HUES64 (cell line): ENCODE measurements around the gene NACC2.
"Not testable (repeated sequence)": the region's sequence is repeated elsewhere in the genome, so short reads cannot be mapped to it uniquely, and the experiment has no call there.

ENCODE experiments used
- H3K27ac ChIP-seq: 2 replicates; pipeline ENCODE4 v1.7.0; 2013; ENCODE audit warnings: low read depth, low read length, inconsistent platforms
- H3K27me3 ChIP-seq: 2 replicates; pipeline ENCODE4 v1.6.1; 2013; ENCODE audit warnings: mild to moderate bottlenecking, low read length; ENCODE audit not compliant: insufficient read depth
- H3K36me3 ChIP-seq: 2 replicates; pipeline ENCODE4 v1.6.1; 2013; ENCODE audit warnings: mild to moderate bottlenecking, low read length; ENCODE audit not compliant: insufficient read depth
- H3K4me1 ChIP-seq: 2 replicates; pipeline ENCODE4 v1.6.1; 2013; ENCODE audit warnings: mild to moderate bottlenecking, low read length, moderate library complexity; ENCODE audit not compliant: insufficient read depth
- H3K4me3 ChIP-seq: 2 replicates; pipeline ENCODE4 v1.5.1; 2013; ENCODE audit warnings: mild to moderate bottlenecking, low read length, moderate library complexity
- H3K9ac ChIP-seq: 2 replicates; pipeline ENCODE4 v1.6.1; 2013; ENCODE audit warnings: mild to moderate bottlenecking, low read depth, low read length
- H3K9me3 ChIP-seq: 2 replicates; pipeline ENCODE4 v1.6.1; 2013; ENCODE audit warnings: low read depth, low read length; ENCODE audit not compliant: insufficient read depth
- WGBS: fragments of 150-250, 120-280 bp; methylation state at CpG from one replicate; pipeline ENCODE4 v1.1.7; 2013; ENCODE audit warnings: missing lambda C conversion rate; 5-methylcytosine and 5-hydroxymethylcytosine counted together

NACC2 gene

DNA sequence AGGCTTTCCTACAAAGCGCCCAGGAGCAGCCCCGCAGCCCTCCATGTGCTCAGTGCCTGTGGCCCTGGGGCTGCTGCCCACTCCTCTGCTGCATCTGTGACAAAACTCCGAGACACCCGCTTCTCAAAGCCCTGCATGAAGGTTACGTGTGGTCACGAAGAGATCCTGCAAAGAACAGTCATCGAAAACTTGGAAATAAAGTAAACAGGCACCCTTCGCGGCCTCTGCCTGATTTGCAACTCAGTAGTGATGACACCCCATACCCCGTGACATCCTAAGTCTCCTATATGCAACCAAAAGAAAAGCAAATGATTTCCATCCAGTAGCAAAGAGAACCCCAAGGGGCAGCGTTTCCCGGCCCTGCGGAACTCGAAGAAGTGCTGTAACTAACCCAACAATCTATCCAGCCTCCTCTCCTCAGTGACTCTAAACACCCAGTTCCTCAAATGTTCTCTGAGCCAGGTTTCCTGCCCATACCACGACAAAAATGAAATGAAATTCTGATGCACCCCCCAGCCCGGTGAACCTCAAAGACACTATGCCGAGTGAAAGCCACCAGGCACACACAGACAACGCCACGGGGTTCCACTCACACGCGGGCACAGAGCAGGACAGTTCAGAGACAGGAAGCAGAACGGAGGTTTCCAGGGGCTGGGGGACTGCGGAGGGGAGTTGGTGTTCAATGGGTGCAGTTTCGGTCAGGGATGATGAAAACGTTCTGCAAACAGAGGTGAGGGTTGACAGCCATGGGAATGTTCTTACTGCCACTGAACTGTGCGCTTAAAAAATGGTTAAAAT lies 19.0 kb downstream of the NACC2 start:
- Histone ChIP-seq H3K4me1 (no peaks in the 10 kb centered on the region), H3K9me3 (no peaks in the 10 kb centered on the region), H3K4me3 (no peak overlapping the region), H3K27ac (no peak overlapping the region), H3K27me3 (no peaks in the 10 kb centered on the region), H3K36me3 (no peaks in the 10 kb centered on the region), H3K9ac (no peak overlapping the region)
- WGBS: 93% methylated on average over 26 of the region's 26 CpGs

DNA sequence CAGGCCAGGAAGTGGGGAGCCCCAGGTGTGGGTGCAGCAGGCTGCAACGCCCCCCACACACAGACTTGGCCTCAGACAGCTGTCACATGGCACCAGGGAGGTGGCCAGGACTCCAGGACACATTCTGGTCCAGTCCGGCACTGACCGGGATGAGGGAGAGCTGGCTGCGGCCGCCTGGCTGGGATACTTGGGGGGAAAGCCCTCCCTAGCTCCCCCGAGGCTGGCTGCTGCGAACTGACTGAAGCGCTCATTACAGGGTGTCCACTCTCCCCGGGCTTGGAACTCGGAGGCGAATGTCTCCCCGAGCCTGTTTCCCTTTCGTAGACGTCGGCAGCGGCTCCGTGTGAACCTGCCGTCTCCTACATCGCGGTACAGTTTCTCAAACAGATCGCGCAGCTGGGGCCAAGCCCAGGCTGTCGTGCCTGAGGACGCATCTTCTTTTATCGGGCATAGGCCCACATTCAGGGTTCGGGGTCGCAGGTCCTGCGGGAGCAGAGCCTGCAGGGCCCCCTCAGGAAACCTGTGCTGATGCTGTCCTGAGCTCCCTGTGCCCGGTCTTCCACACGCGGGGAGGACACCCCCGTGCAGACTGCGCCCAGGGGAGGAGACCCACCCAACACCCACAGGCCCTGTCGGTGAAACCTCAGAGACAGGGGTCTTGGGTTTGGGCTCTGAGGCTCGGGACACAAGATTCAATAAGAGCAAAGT lies 19.8 kb downstream of the NACC2 start:
- Histone ChIP-seq H3K27ac (no peak overlapping the region), H3K36me3 (no peaks in the 10 kb centered on the region), H3K9me3 (no peaks in the 10 kb centered on the region), H3K4me3 (no peak overlapping the region), H3K4me1 (no peaks in the 10 kb centered on the region), H3K9ac (no peak overlapping the region), H3K27me3 (no peaks in the 10 kb centered on the region)
- 93% methylated on average over 35 of the region's 35 CpGs for WGBS

DNA sequence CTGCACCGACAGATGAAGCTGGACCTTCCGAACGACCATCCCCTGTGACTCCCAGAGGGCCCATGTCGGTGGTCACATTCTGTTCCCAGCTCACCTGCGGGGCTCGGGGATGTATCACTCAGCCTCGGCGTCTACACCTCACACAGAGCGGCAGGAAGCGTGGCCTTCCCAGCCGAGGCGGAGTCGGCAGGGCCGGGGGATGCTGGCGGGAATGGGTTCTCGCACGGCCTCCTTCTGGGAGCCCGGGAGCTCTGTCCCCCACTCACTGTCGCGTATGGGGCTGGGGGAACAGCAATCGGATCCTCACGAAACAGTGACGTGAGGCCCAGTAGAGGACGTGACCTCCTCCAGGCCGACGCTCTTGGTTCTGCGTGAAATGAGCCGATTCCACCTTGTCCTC lies 20.4 kb downstream of the NACC2 start:
- Histone ChIP-seq H3K4me3 (no peak overlapping the region), H3K4me1 (no peaks in the 10 kb centered on the region), H3K27me3 (no peaks in the 10 kb centered on the region), H3K36me3 (no peaks in the 10 kb centered on the region), H3K9me3 (no peaks in the 10 kb centered on the region), H3K27ac (no peak overlapping the region), H3K9ac (no peak overlapping the region)
- WGBS: 91% methylated on average over 28 of the region's 28 CpGs

DNA sequence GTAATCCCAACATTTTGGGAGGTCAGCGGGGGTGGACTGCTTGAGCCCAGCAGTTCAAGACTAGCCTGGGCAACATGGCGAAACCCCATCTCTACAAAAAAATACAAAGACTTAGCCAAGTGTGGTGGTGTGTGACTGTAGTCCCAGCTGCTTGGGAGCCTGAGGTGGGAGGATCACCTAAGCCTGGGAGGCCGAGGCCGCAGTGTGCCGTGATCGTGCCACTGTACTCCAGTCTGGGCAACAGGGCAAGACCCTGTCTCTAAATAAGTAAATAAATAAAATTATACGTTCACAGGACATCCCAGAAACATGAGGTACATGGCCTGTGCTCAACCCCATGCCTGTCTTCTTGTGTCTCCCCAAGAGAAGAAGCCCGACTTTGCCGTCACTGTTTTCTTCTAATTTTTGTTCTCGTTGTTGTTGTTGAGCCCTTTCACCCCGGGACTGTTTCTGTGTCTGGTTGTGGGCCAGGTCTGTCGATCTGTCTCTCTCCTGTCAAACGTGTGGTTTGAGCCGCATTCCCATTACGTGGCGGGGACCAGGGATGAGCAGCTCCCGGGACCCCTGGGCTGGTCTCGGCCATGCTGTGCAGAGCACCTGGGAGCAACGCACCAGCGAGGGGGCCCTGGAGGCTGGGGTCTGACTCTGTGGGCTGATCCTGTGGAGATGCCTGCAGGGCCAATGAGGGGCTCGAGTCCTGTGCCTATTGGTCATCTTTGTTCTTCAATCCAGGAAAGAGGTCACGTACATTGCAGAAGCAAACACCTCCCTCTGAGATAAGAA lies 32.2 kb downstream of the NACC2 start:
- H3K9ac ChIP-seq: no peak overlapping the region
- 90% methylated on average over 22 of the region's 22 CpGs for WGBS
- H3K36me3 ChIP-seq: no peaks in the 10 kb centered on the region
- H3K27me3 ChIP-seq: no peaks in the 10 kb centered on the region
- peaks cover 3% of the 10 kb centered on the region; the same call in 1 of the 2 replicates for H3K4me1 ChIP-seq
- no peak overlapping the region for H3K4me3 ChIP-seq
- no peak overlapping the region for H3K27ac ChIP-seq
- H3K9me3 ChIP-seq: no peaks in the 10 kb centered on the region

DNA sequence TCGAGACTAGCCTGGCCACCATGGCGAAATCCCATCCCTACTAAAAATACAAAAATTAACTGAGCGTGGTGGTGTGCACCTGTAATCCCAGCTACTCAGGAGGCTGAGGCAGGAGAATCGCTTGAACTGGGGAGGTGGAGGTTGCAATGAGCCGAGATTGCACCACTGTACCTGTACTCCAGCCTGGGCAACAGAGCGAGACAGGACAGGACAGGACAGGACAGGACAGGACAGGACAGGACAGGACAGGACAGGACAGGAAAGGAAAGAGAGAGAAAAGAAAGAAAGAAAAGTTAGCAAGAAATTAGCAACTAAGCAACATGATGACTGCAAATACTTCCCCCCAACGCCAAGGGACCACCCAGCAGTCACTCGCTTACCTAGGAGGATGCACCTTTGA lies 33.2 kb downstream of the NACC2 start:
- H3K4me1 ChIP-seq, H3K27me3 ChIP-seq, H3K36me3 ChIP-seq, H3K27ac ChIP-seq, H3K9ac ChIP-seq, H3K9me3 ChIP-seq, H3K4me3 ChIP-seq: not testable (repeated sequence)
- 95% methylated on average over 8 of the region's 8 CpGs for WGBS

DNA sequence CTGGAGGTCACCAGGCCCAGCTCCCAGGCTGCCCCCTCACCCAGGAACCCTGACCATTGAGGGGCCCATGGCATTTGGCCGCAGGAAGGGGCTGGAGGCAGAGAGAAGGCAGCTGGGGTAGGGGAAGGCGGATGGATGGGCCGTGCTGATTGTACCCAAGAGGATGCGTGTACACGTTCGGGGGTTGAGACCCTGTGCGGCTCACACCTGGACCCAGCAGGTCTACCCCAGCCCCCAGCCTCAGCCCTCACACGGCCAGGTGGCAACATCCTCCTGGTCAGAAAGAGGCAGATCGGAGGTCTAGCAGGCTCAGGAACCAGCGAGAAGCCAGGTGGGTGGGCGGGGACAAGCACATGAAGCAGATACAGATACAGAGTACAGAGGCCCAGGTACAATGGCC lies 33.7 kb downstream of the NACC2 start:
- H3K36me3 ChIP-seq: no peaks in the 10 kb centered on the region

DNA sequence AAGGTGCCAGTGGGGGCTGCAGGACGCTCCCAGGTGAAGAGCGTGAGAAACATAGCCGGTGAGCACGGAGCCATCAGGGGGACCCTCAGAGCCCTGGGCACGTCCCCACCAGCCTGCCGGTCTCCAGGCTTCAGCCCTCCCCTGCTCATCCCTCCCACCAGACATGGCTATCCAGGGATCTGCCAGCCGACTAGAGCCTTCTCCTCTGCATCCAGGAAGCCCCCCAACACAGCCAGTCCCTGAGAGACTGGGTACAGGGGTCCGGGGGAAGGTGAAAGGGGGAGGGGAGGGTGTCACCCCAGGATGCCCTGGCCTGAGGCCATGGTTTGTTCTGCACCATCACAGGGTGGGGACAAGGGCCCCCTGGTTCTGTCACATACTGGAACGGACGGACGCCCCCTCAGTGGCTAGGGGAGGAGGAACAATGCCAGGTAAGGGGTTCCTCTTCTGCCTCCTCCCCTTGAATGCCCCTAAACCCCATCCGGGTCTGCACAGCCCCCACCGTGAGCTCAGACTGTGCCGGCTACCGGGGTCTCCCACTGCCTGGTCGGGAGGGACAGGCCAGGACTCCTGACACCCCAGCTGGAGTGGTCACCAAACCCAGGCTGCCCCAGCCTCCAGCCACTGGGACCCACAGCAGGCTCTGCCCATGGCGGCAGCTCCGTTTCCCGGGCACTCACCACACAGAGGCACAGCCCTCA lies 34.3 kb downstream of the NACC2 start:
- Histone ChIP-seq H3K27me3 (no peaks in the 10 kb centered on the region), H3K9me3 (no peaks in the 10 kb centered on the region), H3K4me3 (no peak overlapping the region), H3K36me3 (no peaks in the 10 kb centered on the region), H3K9ac (no peak overlapping the region), H3K27ac (no peak overlapping the region), H3K4me1 (peaks cover 10% of the 10 kb centered on the region)
- 90% methylated on average over 19 of the region's 19 CpGs for WGBS

More for the DNA sequence above, 33.7 kb downstream of the NACC2 start:
- Histone ChIP-seq H3K27ac (no peak overlapping the region), H3K4me3 (no peak overlapping the region), H3K9me3 (no peaks in the 10 kb centered on the region), H3K4me1 (peaks cover 10% of the 10 kb centered on the region; the same call in 1 of the 2 replicates), H3K9ac (no peak overlapping the region), H3K27me3 (no peaks in the 10 kb centered on the region)
- WGBS: 94% methylated on average over 11 of the region's 11 CpGs

DNA sequence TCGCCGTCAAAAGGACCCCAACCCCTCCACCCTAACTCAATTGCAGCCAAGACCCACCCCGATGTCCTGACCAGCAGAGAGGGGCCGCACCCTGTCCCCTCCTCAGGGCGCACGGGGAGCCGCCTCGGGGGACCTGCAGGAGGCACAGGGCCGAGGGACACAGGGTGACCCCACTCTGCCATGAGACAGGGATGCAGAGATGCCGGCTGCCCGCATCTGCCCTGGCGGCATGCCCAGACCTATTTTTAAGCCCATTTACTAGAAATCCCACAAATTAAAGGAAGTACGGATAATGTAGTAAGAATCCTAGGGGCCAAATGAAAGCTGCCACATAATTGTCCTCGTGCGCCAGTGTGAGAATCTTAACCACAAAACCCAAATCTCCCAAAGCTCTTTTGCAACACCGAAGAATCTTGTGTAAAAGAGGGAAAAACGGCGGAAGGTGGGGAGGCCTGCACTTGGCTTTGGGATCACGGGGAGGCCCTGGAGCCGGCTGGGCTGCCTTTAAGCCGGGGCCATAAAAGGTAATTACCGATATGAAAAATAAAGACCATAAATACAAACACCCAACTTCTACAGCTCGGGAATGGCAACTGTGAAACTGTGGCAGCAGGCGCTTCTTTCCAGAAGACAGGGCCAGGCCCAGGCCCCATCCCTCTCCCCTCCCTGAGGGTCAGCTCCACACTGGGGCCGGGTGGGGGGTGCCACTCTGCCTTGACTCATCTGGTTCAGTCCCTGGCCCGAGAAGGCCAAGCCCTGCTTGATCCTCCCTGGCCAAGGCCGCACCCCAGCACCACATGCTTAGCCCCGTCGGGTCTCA lies 35.0 kb downstream of the NACC2 start:
- WGBS: 91% methylated on average over 29 of the region's 29 CpGs
- H3K9me3 ChIP-seq: no peaks in the 10 kb centered on the region
- H3K27ac ChIP-seq: no peak overlapping the region
- peaks cover 13% of the 10 kb centered on the region for H3K4me1 ChIP-seq
- H3K36me3 ChIP-seq: no peaks in the 10 kb centered on the region
- no peak overlapping the region for H3K9ac ChIP-seq
- no peak overlapping the region for H3K4me3 ChIP-seq
- H3K27me3 ChIP-seq: no peaks in the 10 kb centered on the region

DNA sequence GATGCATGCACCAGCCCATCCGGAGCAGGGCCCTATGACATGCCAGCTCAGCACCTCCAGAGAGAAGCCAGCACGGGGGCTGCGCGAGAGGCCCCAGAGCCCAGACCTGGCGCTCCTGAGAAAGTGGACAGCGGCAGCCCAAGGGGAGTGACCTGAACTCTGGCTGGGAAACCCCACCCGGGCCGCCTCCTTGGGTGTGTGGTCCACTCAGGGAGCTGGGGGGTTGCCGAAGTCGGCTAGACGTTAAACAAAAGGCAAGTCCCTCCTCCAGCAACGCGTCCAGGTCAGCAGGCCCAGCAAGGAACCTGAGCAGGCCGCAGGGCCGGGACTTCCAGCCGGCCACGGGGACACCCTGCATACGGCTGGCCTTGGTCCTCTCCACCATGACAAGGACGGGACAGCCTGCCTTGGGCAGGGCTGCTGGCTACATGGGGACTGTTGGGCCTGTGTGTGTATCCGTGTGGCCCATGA lies 35.7 kb downstream of the NACC2 start:
- Histone ChIP-seq H3K9me3 (no peaks in the 10 kb centered on the region), H3K4me1 (peaks cover 13% of the 10 kb centered on the region), H3K27ac (no peak overlapping the region), H3K36me3 (no peaks in the 10 kb centered on the region), H3K9ac (no peak overlapping the region; the same call in 1 of the 2 replicates), H3K4me3 (no peak overlapping the region), H3K27me3 (no peaks in the 10 kb centered on the region)
- 88% methylated on average over 20 of the region's 20 CpGs for whole genome bisulfite sequencing

DNA sequence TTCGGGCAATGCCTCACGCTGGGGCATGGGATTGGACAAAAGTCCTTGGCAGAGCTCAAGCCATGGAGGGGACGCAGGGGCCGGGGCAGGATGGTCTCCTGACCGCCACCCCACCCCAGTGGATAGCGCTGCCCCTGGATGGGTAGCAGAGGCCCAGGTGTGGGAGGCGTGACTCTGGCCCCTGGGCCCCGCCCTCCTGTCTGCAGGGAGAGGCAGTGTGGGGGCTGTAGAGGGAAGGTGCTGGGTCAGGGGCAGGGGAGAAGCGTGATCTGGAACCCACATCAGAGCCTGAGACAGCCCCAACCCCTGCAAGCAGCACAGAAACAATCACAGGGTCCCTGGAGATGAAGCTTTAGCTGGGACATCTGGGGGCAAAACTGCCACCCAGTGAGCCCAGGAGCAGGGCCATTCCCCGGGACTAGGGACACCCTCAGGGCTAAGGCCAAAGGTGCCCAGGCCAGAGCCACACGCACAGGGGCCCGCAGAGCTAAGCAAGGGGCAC lies 36.2 kb downstream of the NACC2 start:
- Histone ChIP-seq H3K4me1 (peaks cover 13% of the 10 kb centered on the region), H3K27ac (no peak overlapping the region), H3K9me3 (no peaks in the 10 kb centered on the region), H3K4me3 (no peak overlapping the region), H3K9ac (no peak overlapping the region; the same call in 1 of the 2 replicates), H3K27me3 (no peaks in the 10 kb centered on the region), H3K36me3 (no peaks in the 10 kb centered on the region)
- WGBS: 92% methylated on average over 12 of the region's 12 CpGs
